Inflammatory macrophage treated with lipopolysaccharide for 1 hour (primary cell): ENCODE measurements around the gene PITX1.

Source experiments
- DNase-seq, 2 donors: peaks; one replicate each; pipeline ENCODE4 v3.0.0-alpha.2; 2020 to 2022

Gene PITX1

DNA sequence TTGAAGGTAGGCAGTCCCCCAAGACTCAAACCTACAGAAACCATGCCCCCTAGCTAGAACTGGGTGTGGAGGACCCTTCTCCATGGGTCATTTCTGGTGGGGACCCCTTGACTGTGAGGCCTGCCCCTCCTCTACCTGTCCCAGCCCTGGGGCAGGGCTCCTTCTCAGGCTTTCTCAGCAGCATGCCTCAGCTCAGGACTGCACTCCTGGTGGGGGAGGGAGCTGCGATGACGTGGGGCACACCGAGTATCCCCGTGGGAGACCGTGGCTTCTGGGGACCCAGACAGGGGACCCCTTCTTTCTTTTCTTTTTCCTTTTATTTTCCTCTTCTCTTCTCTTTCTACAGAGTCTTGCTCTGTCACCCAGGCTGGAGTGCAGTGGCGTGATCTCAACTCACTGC, 27.0 kb upstream of the PITX1 start:
- no peak for DNase-seq

DNA sequence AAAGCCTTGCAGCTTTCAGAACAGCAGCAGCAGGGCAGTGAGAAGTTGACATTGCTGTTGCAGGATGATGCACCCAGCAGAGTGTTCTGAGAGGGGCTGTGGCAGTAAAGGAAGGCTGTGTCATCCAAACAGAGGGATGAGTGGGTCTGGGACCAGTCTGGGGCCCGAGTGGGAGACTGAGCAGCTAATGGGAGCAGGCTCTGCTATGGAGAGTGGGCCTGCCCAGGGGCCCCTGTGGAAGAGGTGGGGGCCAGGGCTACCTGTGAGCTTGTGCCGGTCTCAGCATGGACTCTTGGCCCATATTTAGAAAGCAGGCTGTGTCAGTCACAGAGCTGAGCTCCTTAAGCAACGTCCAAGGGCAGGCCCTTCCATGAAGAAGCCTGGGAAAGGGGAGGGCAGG, 26.0 kb upstream of the PITX1 start:
- no peak for DNase-seq

DNA sequence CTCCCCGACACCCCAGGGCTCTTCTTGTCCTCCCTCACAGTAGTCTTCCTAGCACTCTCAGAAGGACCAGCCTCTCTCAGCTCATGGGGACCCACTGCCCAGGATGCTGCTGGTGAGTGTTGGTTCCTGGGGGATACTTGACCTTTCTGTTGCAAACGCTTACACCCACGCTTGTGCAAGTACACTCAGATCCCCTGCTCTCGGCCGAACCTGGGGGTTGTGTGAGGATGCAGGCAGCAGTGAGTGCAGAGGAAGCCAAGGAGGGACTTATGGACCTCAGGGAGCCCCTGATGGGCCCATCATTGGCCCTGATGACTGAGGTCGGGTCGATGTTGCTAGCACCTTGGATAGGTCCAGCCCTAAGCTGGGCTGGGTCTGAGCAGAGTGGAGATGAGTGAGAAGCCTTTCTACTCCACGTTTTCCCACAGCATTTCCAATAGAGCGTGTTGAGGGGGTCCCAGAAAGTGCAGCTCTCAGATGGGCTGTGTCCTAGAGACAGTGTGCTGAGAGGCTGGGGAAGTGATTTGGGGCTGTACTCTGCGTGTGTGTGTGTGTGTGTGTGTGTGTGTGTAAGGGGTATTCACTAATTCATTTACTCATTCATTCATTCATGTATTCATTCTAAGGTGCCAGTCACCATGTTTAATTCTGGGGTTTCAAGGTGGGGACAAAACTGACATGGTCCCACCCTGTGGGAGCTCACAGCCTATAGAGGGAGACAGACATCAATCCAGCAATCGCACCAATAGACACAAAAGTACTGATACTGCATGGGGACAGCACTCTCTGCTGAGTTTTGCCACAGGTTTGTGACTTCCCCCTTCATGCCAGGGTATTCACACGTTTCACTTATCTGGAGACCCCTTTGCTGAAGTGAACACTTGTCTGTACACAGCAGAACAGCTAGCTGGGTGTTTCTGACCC, 25.2 kb upstream of the PITX1 start:
- no peak for DNase-seq

DNA sequence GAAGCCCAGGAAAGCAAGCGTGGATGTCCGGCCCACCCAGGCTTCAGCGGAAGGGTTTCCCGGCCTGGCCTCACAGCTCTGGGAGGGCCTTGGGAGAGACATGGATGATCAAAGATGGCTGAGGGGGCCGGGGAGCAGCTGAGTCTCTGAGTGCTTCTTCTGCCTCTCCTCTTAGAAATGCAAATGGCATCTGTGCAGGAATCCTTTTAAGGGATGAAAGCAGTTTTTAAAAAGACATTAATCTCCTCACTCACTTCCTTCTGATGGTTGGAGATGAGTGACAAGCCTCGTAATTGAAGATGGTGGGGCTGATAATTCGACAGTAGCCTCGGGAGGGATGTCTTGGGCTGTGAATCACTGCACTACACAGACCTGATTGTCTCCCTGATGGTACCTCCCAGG, 24.3 kb upstream of the PITX1 start:
- DNase-seq, result no peak

DNA sequence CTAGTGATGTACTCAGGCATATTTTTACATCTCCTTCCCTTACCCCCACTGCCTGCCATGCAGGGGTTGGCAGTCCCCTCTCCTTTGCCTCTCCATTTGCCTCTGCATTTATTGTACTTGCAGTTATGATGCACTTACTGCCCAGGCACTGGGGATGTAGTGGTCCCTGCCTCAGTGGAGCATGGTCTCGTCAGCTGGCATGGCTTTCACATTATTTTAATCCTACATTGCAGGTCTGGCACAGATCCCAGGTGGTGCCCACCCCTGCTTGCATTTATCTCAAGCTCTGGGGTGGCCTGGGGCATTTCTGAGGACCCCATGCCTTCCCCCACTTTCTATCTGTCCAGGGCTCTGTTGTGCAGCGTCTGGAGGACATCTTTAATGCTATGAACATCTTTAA, 23.2 kb upstream of the PITX1 start:
- DNase-seq, result no peak

DNA sequence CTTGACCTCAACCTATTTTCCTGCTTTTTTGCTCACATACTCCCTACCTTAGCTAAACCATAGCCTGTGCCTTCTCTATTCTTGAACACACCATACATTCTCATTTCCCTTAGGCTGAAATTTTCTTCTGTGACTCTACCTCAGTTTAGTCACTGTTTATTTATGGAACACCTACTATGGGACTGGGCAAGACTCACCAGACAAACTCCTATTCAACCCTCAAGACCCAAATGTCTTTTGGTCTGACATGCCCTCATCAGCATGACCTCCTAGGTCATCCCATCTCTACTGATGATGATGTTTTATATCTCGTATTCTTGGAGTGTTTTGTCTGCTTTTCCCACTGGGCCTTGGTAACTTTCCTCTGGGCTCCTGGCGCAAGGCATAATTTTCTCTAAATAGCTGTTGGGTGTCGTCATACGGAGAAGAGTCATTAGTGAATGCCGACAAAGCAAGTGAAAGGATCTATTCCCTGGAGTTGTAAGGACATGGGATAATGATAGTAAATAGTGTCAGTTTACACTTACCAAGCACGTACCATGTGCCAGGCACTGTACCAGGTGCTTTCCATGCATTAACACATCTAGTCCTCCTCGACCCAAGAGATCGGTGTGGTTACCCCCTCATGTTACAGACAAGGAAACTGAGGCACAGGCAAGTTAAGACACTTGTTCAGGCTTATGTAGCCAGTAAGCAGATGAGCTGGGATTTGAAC, 22.4 kb upstream of the PITX1 start:
- DNase-seq, result no peak

DNA sequence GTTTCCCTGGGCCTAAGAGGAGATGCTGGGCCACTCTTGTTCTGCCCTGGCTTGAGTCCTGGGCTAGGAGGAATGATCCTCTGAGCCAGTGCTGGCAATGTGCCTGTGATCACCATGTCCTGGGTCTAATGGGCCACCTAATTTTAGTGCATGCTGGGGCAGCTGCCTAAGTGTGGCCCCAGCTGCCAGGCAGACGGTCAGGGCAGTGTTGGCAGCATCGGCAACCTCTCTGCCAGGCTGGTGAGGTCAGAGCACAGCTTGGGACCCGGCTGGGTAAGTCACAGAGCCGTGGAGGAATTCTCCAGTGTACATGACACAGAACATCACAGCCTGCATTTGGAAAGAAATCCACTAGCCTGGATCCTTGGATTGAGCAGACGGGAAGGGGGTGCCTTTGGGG, 21.4 kb upstream of the PITX1 start:
- no peak for DNase-seq

DNA sequence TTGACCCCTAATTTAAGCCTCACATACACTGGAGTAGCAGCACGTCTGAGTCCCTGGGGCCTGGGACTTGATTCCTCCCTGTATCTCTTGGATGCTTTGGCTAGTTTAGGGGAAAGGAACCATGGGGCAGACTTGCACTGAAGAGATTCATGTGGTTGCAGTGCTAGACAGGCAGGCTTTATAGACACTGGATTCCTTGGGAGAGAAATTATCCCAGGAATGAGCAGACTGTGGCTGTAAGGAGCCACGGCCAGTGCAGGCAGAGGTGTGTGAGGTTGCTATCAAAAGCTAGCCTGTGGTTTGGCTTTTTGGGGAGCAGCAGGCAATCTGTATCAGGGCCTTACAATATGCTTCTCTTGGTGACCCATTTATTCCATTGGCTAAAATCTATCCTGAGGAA, 20.5 kb upstream of the PITX1 start:
- DNase-seq, result no peak

DNA sequence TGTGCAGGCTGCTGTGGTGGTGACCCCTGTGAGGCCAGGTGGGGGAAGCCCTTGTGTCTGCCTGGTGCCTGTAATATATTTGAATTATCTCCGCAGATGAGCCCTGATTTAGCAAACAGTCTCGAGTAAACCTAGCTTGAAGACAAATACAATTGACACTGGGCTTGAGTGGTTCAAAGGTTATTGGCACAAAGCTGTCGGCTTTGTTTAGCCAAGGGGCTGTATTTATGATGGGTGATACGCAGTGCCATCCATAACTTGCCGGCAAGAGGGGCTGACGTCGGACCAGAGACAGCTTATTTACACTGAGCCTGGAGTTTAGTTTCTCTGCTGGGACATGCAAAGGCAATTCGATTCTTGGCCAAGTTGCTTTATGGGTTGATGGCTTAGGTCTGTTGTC, 20.0 kb upstream of the PITX1 start:
- no peak for DNase-seq

DNA sequence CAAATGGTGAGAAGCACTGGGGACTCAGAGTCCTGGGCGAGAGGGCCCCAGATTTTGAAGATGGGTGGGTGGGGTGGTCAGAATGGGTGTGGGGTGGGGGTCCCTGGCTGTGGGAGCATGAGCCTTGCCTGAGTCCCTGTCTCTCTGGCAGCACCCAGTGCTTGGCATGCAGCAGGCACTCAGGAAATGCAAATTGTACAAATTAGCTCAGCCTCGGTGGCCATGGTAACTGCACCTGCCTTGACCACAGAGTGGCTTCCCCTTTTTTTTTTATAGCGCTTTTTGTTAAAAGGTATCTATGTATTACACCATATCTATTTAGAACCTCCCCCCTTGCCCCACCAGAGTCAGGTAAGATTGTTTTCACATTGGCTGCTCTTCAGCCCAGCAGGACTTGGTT, 19.2 kb upstream of the PITX1 start:
- no peak for DNase-seq

DNA sequence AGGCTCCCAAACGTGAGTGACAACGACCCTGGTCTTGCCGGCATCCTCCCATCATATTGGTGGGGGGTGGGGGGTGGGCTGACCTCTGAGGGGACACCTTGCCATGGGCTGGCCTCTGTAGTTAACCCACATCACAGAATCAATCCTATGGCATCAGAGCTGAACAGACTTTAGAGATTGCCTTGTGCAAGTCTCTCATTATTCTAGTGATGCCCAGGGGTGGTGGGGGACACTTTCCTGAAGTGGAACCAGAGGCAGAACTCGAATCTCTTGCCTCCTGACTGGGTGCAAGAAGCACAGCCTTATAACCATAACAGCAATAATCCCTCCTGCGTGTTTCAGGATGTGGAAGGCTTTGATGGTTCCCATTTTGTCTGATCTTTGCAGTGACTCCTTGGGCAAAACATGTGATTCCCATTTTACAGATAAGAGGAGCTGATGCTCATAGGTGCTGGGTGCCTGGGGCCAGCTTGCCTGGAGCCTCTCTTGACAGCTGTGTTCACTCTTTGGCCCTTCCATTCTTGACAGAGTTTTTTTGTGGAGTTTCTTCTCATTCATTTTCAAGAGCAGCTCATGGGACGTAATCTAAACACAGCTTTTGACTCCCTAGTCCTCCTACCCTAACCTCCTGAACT, 18.6 kb upstream of the PITX1 start:
- no peak for DNase-seq

DNA sequence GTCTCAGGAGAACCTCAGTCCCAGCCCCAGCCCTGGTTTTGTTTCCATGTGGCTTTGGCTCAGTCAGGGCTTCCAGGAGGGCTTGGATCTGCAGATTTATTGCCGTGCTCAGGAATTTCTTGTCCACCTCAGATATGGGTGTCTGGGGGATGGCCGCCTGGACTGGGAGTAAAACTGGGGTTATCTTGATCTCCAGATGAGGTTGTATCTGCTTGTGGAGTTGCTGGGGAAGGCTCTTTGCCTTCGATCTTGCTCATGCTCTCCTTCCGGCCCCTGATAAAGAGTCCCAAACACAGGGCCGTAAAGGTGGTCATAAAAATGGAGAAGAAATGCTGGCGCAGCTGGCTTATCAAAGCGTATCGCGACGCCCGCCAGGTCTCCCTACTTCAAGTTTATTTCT, 17.8 kb upstream of the PITX1 start:
- DNase-seq, result no peak

DNA sequence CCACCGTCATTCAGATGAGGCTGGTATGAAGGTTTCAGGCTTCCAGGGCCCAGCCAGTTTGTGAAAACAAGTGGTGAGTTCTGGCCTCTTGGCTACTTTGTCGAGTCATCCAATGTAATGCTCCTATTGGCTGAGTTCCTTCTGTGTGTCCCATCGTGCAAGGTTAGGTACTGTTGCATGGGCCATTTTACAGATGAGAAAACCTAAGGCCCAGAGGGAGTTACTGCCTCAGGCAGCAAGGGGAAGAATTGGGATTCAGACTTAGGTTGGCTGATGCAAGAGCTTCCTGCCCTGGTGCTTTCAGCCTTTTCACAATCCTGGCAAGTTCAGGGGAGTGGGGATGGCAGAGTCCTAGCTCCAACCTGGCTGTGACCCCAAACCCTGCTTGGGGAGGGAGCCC, 17.4 kb upstream of the PITX1 start:
- peak in 1 of 2 donors; percentile 36 for DNase-seq

DNA sequence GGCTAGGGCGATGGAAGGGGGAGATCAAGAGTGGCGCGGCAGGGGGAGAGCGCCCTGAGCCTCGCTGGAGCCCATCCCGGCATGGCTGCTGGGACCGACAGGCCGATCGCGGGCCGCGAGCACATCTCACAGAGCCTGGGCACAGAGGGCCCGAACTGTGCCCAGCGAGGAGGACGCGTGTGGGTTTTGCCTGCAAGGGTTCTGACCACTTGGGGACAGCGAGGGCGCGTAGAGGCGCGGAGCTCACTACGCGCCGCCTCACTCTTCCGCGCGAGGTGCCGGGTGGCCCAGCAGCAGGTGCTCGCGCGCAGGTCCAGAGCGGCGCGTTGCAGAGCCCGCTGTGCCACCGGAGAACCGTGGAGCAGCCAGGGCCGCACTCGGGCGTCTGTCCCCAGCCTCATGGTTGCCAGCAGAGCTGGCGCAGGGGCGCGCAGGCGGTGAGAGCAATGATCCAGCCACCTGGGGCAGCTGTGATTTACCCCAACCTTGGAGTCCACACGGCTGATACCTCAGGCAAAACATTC, 16.3 kb upstream of the PITX1 start:
- DNase-seq, result no peak

DNA sequence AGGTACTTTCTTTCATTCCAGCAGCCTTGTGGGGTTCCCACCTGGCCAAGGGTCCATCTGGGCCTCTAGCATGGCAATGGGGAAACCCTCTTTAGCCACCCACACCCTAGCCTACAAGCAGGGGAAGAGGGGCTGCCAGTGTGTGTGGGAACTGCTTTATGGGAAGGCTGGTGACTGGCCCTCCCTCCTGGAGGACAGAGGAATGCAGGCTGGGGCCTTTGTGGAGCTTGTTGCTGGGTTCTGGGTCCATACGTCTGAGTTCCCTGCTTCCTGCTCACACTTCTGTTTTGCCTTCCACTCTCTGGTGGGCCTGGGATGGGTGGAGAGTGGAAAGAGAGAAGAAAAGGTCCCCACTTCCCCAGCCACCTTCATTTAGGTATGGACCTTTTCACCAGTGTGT, 14.9 kb upstream of the PITX1 start:
- no peak for DNase-seq

DNA sequence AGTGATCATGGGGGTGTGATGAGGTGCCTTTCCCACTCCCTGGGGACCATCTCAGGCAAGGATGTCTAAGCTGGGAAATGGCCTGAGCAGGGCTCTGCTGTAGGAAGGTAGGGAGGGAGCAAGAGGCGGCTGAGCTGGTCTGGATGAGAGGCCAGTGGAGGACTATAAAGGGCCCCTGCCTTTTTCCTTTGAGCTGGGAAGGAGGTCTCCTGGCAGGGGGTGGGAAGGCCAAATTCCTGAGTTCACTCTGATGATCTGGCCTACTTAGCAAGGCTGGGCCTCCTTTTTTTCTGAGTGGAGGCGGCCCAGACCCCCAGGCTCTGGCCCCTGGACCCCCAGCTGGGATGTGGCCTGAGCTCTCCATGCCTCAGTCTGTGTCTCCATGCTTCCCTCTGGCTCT, 14.3 kb upstream of the PITX1 start:
- DNase-seq, result no peak

DNA sequence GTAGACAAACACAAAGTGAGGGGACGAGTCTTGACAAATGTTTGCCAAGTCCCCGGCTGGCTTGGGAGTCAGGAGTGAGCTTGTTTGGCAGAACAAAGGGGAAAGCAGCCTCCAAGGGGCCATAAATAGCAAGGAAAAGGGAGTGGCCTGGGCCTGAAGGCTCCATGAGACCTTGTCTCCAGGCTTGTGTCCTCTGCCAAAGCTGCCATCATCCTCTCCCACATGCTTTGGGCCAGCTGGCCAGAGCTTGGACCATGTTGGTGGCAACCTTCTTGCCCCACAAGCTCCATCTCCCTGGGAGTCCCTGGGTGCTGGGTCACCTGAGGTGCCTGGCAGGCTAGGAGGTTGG, 13.3 kb upstream of the PITX1 start:
- no peak for DNase-seq

DNA sequence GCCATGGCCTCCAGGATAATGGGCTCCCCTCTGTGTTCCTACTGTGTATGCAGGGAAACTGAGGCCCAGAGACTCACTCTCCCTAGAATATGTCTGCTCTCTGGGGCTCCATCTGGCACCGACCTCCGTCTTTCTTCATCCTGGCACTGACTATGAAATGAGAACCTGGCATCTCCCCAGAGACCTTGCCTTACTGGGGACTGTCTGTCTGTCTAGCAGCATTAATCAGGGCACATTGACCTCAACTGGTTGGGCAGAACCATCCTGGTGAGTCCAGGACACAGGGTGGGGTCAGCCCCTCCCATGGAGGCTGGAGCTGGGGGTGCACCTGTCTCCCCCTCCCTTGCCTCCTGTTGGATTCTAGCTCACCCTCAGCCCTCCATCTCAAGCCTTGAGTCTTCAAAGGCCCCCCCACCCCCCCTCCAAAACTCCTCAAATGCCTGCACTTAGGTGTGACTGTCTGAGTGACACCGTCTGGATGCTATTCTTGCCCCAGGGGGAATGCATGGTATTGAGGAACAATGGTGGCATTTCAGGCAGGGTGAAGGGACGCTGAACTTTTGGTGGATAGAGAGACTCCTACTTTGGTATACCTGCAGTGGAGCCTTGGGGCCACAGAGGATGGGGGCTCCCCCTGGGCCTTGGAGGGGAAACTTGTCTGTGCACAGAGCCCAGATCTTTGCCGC, 12.8 kb upstream of the PITX1 start:
- DNase-seq, result no peak

DNA sequence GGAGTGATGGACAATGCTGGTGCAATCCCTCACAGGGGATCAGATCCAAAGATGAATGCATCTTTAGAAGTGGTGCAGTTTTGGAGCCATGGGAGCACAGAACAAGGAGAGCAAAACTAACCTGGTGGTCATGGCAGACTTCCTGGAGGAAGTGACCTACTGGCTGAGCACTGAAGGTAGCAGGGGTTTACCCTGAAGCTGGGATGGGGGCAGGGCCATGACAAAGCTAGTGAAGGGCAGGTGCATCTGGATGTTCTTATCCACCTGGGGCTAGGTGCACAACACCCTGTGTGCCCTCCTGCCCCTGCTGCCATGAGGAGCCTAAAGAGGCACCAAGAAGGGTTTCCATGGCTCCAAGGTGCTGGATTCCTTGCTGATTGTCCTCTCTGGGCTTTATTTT, 11.5 kb upstream of the PITX1 start:
- DNase-seq, result no peak

DNA sequence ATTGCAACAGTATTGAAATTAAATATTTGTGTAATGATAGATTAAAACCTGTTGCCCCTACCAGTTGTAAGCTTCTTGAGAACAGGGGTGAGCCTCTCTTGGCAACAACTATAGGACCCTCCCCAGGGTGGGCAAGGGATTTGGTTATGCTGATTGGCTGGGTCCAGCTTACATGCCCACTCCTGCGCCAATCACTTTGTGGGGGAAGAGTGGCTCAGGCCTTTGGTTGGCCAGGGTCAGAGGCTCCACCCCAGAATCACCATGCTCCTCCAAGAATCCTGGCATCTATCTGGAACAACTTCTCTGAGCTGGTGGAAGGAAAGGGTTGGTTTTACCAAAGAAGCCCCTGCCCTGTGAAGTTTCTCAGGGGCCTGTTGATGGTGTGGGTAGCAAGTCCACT, 8.6 kb upstream of the PITX1 start:
- DNase-seq, result no peak

DNA sequence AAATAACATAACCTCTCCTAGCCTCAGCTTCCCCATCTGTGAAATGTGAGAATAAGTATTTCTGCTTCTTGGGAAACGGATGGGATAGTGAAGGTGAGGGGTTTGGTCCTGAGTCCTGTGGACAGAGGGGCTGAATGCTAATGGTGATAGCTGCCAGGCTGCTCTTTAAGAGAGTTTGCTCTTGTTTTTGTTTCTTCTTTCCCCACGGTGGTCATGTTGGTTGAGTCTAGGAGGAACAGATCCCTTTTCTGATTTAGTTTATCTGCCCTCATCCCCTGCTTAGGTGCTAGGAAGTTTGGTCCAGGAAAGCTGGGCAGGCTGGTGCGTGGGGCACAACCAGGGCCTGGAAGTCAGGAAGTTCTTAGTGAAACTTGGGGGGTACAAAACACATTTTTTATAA, 7.7 kb upstream of the PITX1 start:
- no peak for DNase-seq

DNA sequence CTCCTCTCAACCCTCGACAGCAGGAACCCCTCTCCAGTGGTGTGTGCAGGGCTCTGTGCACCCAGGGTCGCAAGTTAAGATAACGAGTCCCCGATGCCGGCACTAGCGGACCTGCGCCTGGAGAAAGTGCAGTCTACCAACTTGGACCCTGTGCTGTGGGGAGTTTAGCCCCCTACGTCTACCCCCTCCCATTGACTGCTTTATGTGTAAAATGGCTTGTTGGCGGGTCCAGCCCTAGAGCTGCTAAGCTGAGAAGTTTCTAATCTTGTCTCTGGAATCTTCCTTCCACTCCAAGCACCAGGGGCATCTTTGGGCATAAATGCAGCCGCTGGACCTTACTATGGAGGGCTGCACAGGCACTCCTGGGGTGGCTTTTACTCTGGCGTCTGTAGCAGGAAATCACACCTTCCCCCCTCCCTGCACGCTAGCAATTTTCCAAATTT, 7.1 kb upstream of the PITX1 start:
- no peak for DNase-seq
